ENCODE results near the gene DTYMK. TPM values are rescaled to one million over a fixed set of nuclear protein-coding genes. Genes with fewer than 3 reads are reported as not detected.

DTYMK gene
- total RNA-seq, 3 donors from 2014 or later (not counting 1 experiment from before 2014, with no cell fraction given): 15.4 to 17.5 (median 15.6) TPM

GRCh38 chr2:241635756-241636155 is 50.9 kb downstream of the DTYMK start:
- peak overlapping the region; percentile 68 to 76 for H3K27ac Mint-ChIP-seq
- intact Hi-C loops (cut with micrococcal nuclease): loop anchor here (2.0 to 5.0 kb wide), 3 partner anchors 19 to 318 kb away; partner anchors contain the start of genes HDLBP, SEPTIN2 and STK25
- H3K27me3 Mint-ChIP-seq (ENCODE audit: low read depth in 2 of 2): no peaks in the 10 kb centered on the region
- H3K4me3 ChIP-seq (ENCODE audit: low read length): no peak overlapping the region
- no peaks in the 10 kb centered on the region for H3K27me3 ChIP-seq (ENCODE audit: control insufficient read depth, insufficient read depth, low read length)
- no peaks in the 10 kb centered on the region for H3K9me3 ChIP-seq (ENCODE audit: control insufficient read depth, insufficient read depth, low read length)
- H3K4me3 Mint-ChIP-seq: peak overlapping the region; percentile 87
- no peak for ATAC-seq
- 54% methylated on average over 5 of the region's 6 CpGs for WGBS (ENCODE audit: insufficient coverage)
- peaks cover 16% of the 10 kb centered on the region for H3K36me3 ChIP-seq (ENCODE audit: control insufficient read depth, insufficient read depth, low read length)
- DNase-seq: no peak
- H3K27ac ChIP-seq (ENCODE audit: low read length): no peak overlapping the region
- peaks cover 30% of the 10 kb centered on the region for H3K4me1 ChIP-seq (ENCODE audit: control insufficient read depth, insufficient read depth, low read length)
- H3K9me3 Mint-ChIP-seq: no peaks in the 10 kb centered on the region
- H3K36me3 Mint-ChIP-seq: no peaks in the 10 kb centered on the region
- TF ChIP-seq CTCF (IDR thresholded peaks at IDR 0.05): no peak
- H3K4me1 Mint-ChIP-seq: peaks cover 34 to 37% of the 10 kb centered on the region in 2 donors

- Mint-ChIP-seq H3K9me3 (no peaks in the 10 kb centered on the region), H3K27ac (no peak overlapping the region), H3K36me3 (no peaks in the 10 kb centered on the region), H3K4me3 (no peak overlapping the region), H3K27me3 (ENCODE audit: low read depth in 2 of 2) (no peaks in the 10 kb centered on the region), H3K4me1 (peaks cover 13 to 15% of the 10 kb centered on the region in 2 donors)
- Histone ChIP-seq H3K4me3 (ENCODE audit: low read length) (no peak overlapping the region), H3K4me1 (ENCODE audit: control insufficient read depth, insufficient read depth, low read length) (peaks cover 16% of the 10 kb centered on the region), H3K9me3 (ENCODE audit: control insufficient read depth, insufficient read depth, low read length) (no peaks in the 10 kb centered on the region), H3K36me3 (ENCODE audit: control insufficient read depth, insufficient read depth, low read length) (peaks cover 16% of the 10 kb centered on the region), H3K27me3 (ENCODE audit: control insufficient read depth, insufficient read depth, low read length) (no peaks in the 10 kb centered on the region), H3K27ac (ENCODE audit: low read length) (no peak overlapping the region)
- no peak for TF ChIP-seq CTCF (IDR thresholded peaks at IDR 0.05)
- intact Hi-C loops (cut with micrococcal nuclease): no loop called here
- ATAC-seq: no peak
- DNase-seq: no peak
- WGBS (ENCODE audit: insufficient coverage): 98% methylated on average over 17 of the region's 17 CpGs
Measured at GRCh38 chr2:241633561-241633960, 53.1 kb downstream of the DTYMK start.

- peaks cover 6 to 16% of the 10 kb centered on the region in 2 donors for H3K4me1 Mint-ChIP-seq
- TF ChIP-seq CTCF (IDR thresholded peaks at IDR 0.05): no peak
- no peaks in the 10 kb centered on the region for H3K27me3 Mint-ChIP-seq (ENCODE audit: low read depth in 2 of 2)
- 97% methylated on average over 38 of the region's 39 CpGs for WGBS (ENCODE audit: insufficient coverage)
- no peak overlapping the region for H3K4me3 Mint-ChIP-seq
- DNase-seq (no peak), ATAC-seq (no peak)
- no peaks in the 10 kb centered on the region for H3K9me3 Mint-ChIP-seq
- intact Hi-C loops (cut with micrococcal nuclease): no loop called here
- no peaks in the 10 kb centered on the region for H3K36me3 Mint-ChIP-seq
- H3K27ac Mint-ChIP-seq: no peak overlapping the region
- Histone ChIP-seq H3K36me3 (ENCODE audit: control insufficient read depth, insufficient read depth, low read length) (peaks cover 16% of the 10 kb centered on the region), H3K4me3 (ENCODE audit: low read length) (no peak overlapping the region), H3K27me3 (ENCODE audit: control insufficient read depth, insufficient read depth, low read length) (no peaks in the 10 kb centered on the region), H3K27ac (ENCODE audit: low read length) (no peak overlapping the region), H3K4me1 (ENCODE audit: control insufficient read depth, insufficient read depth, low read length) (peaks cover 10% of the 10 kb centered on the region), H3K9me3 (ENCODE audit: control insufficient read depth, insufficient read depth, low read length) (no peaks in the 10 kb centered on the region)
Measured at GRCh38 chr2:241632478-241633325, 53.9 kb downstream of the DTYMK start.

Measured in natural killer cell (primary cell).